ENCODE data around the gene ETV5. TPM values are rescaled to one million over a fixed set of nuclear protein-coding genes. Genes with fewer than 3 reads are reported as not detected.

ETV5 gene
- total RNA-seq, 1 donor from 2014 or later: 29.7 TPM

GRCh38 chr3:186079925-186080324 is 29.0 kb downstream of the ETV5 start:
- Mint-ChIP-seq H3K9me3 (peaks cover 10% of the 10 kb centered on the region), H3K4me1 (no peaks in the 10 kb centered on the region), H3K4me3 (no peak overlapping the region), H3K27me3 (ENCODE audit: low read depth) (no peaks in the 10 kb centered on the region), H3K36me3 (peaks cover 19% of the 10 kb centered on the region), H3K27ac (no peak overlapping the region)
- no peak for DNase-seq (ENCODE audit: low spot score in 2 of 2, unreplicated experiment in 2 of 2)
- no peak for TF ChIP-seq CTCF (IDR thresholded peaks at IDR 0.05; ENCODE audit: unreplicated experiment)

GRCh38 chr3:186077466-186077865 is 31.4 kb downstream of the ETV5 start:
- H3K27ac Mint-ChIP-seq: no peak overlapping the region
- no peak overlapping the region for H3K4me3 Mint-ChIP-seq
- no peak for TF ChIP-seq CTCF (IDR thresholded peaks at IDR 0.05; ENCODE audit: unreplicated experiment)
- H3K4me1 Mint-ChIP-seq: no peaks in the 10 kb centered on the region
- no peaks in the 10 kb centered on the region for H3K27me3 Mint-ChIP-seq (ENCODE audit: low read depth)
- peaks cover 29% of the 10 kb centered on the region for H3K36me3 Mint-ChIP-seq
- H3K9me3 Mint-ChIP-seq: peaks cover 15% of the 10 kb centered on the region
- DNase-seq (ENCODE audit: low spot score in 2 of 2, unreplicated experiment in 2 of 2): no peak

GRCh38 chr3:186075931-186076567 is 32.8 kb downstream of the ETV5 start:
- peaks cover 5% of the 10 kb centered on the region for H3K4me1 Mint-ChIP-seq
- H3K36me3 Mint-ChIP-seq: peaks cover 31% of the 10 kb centered on the region
- H3K27ac Mint-ChIP-seq: no peak overlapping the region
- H3K4me3 Mint-ChIP-seq: no peak overlapping the region
- peaks cover 15% of the 10 kb centered on the region for H3K9me3 Mint-ChIP-seq
- H3K27me3 Mint-ChIP-seq (ENCODE audit: low read depth): no peaks in the 10 kb centered on the region
- no peak for DNase-seq (ENCODE audit: low spot score in 2 of 2, unreplicated experiment in 2 of 2)
- TF ChIP-seq CTCF (IDR thresholded peaks at IDR 0.05; ENCODE audit: unreplicated experiment): no peak

- Mint-ChIP-seq H3K27me3 (ENCODE audit: low read depth) (no peaks in the 10 kb centered on the region), H3K4me1 (peaks cover 10% of the 10 kb centered on the region), H3K27ac (no peak overlapping the region), H3K36me3 (peaks cover 31% of the 10 kb centered on the region), H3K4me3 (no peak overlapping the region), H3K9me3 (peaks cover 15% of the 10 kb centered on the region)
- no peak for TF ChIP-seq CTCF (IDR thresholded peaks at IDR 0.05; ENCODE audit: unreplicated experiment)
- DNase-seq (ENCODE audit: low spot score in 2 of 2, unreplicated experiment in 2 of 2): no peak
Observed at GRCh38 chr3:186075489-186075888, 33.4 kb downstream of the ETV5 start.

GRCh38 chr3:186073641-186074040 is 35.2 kb downstream of the ETV5 start:
- Mint-ChIP-seq H3K27ac (no peak overlapping the region), H3K27me3 (ENCODE audit: low read depth) (no peaks in the 10 kb centered on the region), H3K4me3 (no peak overlapping the region), H3K4me1 (peaks cover 14% of the 10 kb centered on the region), H3K36me3 (peaks cover 31% of the 10 kb centered on the region), H3K9me3 (peaks cover 15% of the 10 kb centered on the region)
- DNase-seq (ENCODE audit: low spot score in 2 of 2, unreplicated experiment in 2 of 2): no peak
- TF ChIP-seq CTCF (IDR thresholded peaks at IDR 0.05; ENCODE audit: unreplicated experiment): no peak

GRCh38 chr3:186070996-186071395 is 37.9 kb downstream of the ETV5 start:
- Mint-ChIP-seq H3K9me3 (peaks cover 15% of the 10 kb centered on the region), H3K36me3 (peaks cover 24% of the 10 kb centered on the region), H3K4me3 (no peak overlapping the region), H3K27ac (peak overlapping the region; percentile 19), H3K4me1 (peaks cover 14% of the 10 kb centered on the region), H3K27me3 (ENCODE audit: low read depth) (no peaks in the 10 kb centered on the region)
- no peak for TF ChIP-seq CTCF (IDR thresholded peaks at IDR 0.05; ENCODE audit: unreplicated experiment)
- DNase-seq (ENCODE audit: low spot score in 2 of 2, unreplicated experiment in 2 of 2): no peak

All from mesothelial cell of epicardium (in vitro differentiated cells).